ENCODE data around the gene SERPINI1. TPM values are rescaled to one million over a fixed set of nuclear protein-coding genes. Genes with fewer than 3 reads are reported as not detected.
A peak's percentile ranks its signal among the peaks of the same experiment; 100 is the strongest.
"Not testable (repeated sequence)": the region's sequence is repeated elsewhere in the genome, so short reads cannot be mapped to it uniquely, and the experiment has no call there.

SERPINI1 gene
- total RNA-seq, 1 donor from 2014 or later = 4.6 TPM

- intact Hi-C loops (cut with DNase I) = no loop called here
- ATAC-seq = no peak
- no peak for DNase-seq (ENCODE audit: missing footprints)
Observed at GRCh38 chr3:167776066-167776685, 40.7 kb downstream of the SERPINI1 start.

DNA sequence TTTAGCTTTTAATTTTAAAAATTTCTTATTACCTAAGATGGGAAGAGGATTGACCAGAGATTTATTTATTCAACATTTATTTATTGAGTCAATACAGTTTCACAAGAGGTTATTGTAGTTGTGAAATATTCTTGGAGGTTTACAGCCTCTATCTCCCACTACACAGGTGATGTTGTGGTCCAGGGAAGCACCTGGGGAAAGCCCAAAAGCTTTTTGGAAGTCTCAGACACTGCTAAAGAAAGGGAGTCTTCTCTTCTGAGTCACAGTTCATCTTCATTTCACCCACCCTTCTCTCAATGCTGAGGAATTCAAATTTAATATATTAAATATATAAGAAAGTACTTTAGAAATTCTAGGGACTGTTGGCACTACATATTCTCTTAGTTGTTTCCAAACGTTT lies 41.8 kb downstream of the SERPINI1 start:
- DNase-seq (ENCODE audit: missing footprints) = no peak
- ATAC-seq = no peak
- intact Hi-C loops (cut with DNase I) = no loop called here

DNA sequence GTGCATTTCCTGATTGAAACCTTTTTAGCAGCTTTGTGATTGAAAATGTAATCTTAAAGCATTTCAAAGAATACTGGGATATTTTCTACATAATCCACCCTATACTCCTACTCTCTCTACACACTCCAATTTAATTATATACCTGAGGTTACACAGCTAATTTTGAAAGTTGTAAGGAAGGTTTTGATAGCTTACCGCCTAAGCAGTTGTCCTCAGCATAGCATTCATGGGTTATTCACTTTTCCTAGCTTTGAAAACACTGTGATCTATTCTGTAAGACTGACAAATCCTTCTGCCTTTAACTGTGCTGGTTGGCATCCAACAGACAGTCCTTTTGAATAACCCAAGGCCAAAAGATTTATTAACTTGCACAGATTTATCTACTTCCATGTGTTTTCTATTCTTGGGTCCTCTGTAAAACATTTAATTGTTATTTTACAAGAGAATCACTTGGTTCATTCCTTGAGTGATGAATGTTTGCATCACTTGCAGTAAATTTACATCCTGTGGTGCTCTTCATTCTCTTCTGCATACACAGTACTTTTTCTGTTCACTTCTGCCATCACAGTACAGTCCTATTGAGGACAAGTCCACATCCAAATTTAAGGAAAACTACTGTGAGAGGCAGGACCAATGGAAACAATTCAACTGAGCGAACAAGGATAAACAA lies 44.8 kb downstream of the SERPINI1 start:
- intact Hi-C loops (cut with DNase I) = no loop called here
- DNase-seq (ENCODE audit: missing footprints) = no peak

DNA sequence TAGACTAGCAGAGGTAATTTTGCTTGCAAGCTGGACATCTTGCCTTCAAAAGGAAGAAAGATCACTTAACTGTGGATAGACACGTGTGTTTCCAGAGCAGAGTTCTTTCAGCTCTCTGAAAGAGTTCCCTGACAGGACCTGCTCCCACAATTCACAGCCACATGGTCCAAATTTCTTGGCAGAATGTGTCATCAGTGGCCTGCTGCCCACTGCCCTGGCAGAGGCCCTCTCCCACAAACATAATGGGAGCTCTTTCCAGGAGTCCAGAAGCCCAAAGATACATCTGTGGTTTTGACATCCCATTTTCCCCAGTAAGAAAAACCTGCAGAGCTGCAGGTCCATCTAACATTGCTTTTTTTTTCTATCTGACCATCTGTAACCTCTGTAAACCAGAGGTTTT lies 48.3 kb downstream of the SERPINI1 start:
- DNase-seq (ENCODE audit: missing footprints) (no peak), ATAC-seq (peak; percentile 48)
- intact Hi-C loops (cut with DNase I) = no loop called here

More for the DNA sequence above, 44.8 kb downstream of the SERPINI1 start:
- ATAC-seq = no peak

GRCh38 chr3:167785790-167786189 lies 50.3 kb downstream of the SERPINI1 start:
- intact Hi-C loops (cut with DNase I) = no loop called here
- ATAC-seq = no peak
- no peak for DNase-seq (ENCODE audit: missing footprints)

DNA sequence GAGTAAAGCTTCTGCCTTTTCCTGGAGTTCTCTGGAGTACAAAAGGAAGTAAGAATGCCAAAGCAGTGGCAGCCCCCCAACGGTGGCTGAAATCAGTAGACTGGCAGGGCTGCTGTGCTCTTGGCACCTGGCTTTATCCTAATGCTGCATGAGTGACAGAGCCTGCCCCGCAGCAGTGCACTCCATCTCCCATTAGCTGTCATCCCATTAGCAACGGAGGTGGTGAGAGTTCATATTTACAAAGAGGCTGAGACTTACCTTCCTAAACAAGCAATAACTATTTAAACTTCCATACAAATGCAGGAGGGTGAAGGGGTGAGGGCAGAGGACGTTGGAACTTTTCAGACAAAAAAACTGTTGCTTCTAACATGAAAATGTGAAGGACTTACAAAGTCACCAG lies 51.9 kb downstream of the SERPINI1 start:
- no peak for DNase-seq (ENCODE audit: missing footprints)
- ATAC-seq = no peak
- intact Hi-C loops (cut with DNase I) = no loop called here

GRCh38 chr3:167798443-167798842 lies 62.9 kb downstream of the SERPINI1 start:
- intact Hi-C loops (cut with DNase I) = no loop called here
- DNase-seq (ENCODE audit: missing footprints) = no peak
- ATAC-seq = no peak

- ATAC-seq (no peak), DNase-seq (ENCODE audit: missing footprints) (no peak)
- intact Hi-C loops (cut with DNase I) = no loop called here
Observed at GRCh38 chr3:167808910-167809309, 73.4 kb downstream of the SERPINI1 start.

DNA sequence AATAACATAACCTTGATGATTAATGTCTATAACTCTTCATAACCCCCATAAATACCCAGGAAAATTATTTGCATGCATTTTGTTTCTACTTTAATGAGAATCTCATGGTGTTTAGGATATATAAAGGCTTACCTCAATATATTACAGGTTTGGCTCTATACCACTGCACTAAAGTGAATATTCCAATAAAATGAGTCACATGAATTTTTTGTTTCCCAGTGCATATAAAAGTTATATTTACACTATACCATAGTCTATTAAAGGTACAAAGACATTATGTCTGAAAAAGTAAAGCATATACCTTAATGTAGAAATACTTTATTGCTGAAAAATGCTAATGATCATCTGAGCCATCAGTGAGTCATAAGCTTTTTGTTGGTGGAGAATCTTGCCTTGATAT lies 74.7 kb downstream of the SERPINI1 start:
- intact Hi-C loops (cut with DNase I) = loop anchor here (5.0 kb wide), 1 partner anchor 73 kb away; the partner anchor contains the start of gene SERPINI1
- no peak for ATAC-seq
- DNase-seq (ENCODE audit: missing footprints) = no peak

DNA sequence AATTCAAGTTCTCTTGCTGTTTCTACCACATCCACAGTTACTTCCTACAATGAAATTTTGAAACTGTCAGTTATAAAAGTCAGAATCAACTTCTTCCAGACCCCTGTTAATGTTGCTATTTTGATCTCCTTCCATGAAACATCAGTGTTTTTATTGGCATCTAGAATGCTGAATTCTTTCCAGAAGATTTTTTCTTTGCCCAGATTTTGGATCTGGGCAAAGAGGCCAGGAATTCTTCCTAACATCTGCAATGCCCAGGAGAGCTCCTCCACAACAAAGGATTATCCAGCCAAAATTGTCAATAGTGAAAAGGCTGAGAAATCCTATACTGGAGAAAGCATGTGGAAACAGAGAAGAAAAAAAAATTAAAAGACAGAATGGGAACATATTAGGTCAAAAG lies 75.5 kb downstream of the SERPINI1 start:
- intact Hi-C loops (cut with DNase I) = loop anchor here (5.0 kb wide), 1 partner anchor 74 kb away; the partner anchor contains the start of gene SERPINI1
- DNase-seq (ENCODE audit: missing footprints) (no peak), ATAC-seq (no peak)

- intact Hi-C loops (cut with DNase I) = loop anchor here (5.0 kb wide), 1 partner anchor 76 kb away; the partner anchor contains the start of gene SERPINI1
- DNase-seq (ENCODE audit: missing footprints) (no peak), ATAC-seq (no peak)
Observed at GRCh38 chr3:167813169-167814123, 77.9 kb downstream of the SERPINI1 start.

DNA sequence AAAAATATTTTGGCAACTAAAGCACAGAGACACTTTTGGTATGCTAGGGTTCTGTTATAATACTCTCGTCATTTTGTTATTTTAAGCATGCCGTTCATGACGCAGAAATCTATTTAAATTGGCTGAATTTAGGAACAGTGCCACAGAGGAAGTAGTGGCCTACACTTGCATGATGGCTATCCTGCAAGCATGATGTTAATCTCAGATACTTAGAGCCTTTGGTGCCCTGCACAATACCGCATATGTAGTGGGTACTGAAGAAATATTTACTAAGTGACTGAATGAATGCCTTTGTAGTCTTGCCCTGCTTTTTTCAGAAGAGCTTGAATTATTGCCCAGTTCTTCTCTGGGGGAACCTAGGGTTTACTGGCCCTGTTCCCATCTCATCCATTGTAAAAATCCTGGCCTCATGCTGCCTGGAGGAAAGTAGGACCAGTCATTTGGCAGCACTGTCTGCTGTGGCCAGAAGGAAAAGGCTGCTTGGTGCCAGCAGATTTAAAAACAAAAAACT lies 79.0 kb downstream of the SERPINI1 start:
- DNase-seq (ENCODE audit: missing footprints) (no peak), ATAC-seq (peak; percentile 82)
- intact Hi-C loops (cut with DNase I) = loop anchor here (5.0 kb wide), 1 partner anchor 77 kb away; the partner anchor contains the start of gene SERPINI1

GRCh38 chr3:167816953-167817352 lies 81.4 kb downstream of the SERPINI1 start:
- no peak for ATAC-seq
- DNase-seq (ENCODE audit: missing footprints) = no peak
- intact Hi-C loops (cut with DNase I) = no loop called here

GRCh38 chr3:167820102-167820865 lies 84.8 kb downstream of the SERPINI1 start:
- DNase-seq (ENCODE audit: missing footprints) (no peak), ATAC-seq (no peak)
- intact Hi-C loops (cut with DNase I) = no loop called here

DNA sequence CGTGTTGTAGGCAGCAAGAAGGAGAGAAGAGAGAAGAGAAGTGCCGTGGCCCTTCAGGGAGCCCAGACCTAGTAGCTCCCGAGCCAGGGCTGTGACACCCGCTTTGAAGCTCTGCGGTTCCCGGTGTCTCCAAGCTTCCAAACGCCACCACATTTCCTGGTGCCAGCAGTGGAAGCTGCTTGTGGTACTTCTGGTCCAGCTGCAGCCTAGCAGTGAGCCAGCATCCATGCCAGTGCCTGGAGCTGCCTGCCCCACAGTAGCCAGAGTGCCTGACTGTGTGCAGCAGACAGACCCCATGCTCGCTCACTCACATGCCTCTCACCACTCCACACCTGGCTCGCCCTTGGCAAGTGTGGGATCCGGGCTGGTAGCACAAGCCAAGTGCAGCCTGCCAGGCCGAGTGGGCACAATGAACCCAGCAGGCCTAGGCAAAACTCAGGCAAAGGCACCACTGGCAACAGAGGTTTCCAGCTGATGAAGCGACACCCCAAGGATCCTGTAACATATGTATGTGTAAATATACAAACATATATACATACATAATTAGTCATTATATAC lies 85.8 kb downstream of the SERPINI1 start:
- intact Hi-C loops (cut with DNase I) = no loop called here
- no peak for ATAC-seq

GRCh38 chr3:167823738-167824137 lies 88.2 kb downstream of the SERPINI1 start:
- ATAC-seq (no peak), DNase-seq (ENCODE audit: missing footprints) (no peak)
- intact Hi-C loops (cut with DNase I) = no loop called here

More for the DNA sequence above, 85.8 kb downstream of the SERPINI1 start:
- DNase-seq (ENCODE audit: missing footprints) = no peak

DNA sequence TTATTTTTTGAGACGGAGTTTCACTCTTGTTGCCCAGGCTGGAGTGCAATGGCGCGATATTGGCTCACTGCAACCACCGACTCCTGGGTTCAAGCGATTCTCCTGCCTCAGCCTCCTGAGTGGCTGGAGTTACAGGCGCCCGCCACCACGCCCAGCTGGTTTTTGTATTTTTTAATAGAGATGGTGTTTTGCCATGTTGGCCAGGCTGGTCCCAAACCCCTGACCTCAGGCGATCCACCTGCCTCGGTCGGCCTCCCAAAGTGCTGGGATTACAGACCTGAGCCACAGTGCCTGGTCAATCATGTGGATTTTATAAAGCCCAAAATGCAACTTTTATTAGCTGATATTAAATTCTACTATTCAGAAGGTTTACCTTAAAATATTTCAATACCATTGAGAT lies 92.1 kb downstream of the SERPINI1 start:
- ATAC-seq; DNase-seq (ENCODE audit: missing footprints); intact Hi-C loops (cut with DNase I): not testable (repeated sequence)

DNA sequence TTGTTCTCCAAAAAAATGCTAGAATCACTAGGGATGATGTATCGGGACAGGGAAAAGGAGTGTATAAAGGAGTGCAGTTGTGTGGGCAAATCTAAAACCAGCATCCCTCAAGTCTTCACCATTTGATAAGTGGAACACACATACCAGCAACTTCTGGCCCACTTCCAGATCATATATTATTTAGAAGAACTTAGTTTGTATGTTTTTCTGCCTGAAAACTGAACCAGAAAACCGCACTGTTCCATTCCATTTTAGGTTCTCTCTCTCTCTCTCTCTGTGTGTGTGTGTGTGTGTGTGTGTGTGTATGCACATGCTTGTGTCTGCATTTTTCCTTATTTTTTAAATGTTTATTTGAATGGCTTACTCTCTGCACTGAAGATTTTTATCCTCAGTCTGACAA lies 93.5 kb downstream of the SERPINI1 start:
- DNase-seq (ENCODE audit: missing footprints) = no peak
- intact Hi-C loops (cut with DNase I) = no loop called here
- no peak for ATAC-seq
